ENCODE measurements around the gene IGFBP4. TPM values are rescaled to one million over a fixed set of nuclear protein-coding genes. Genes with fewer than 3 reads are reported as not detected.

IGFBP4 gene
- total and polyA plus RNA-seq, 10 donors = 49.3 to 537 (median 307) TPM

DNA sequence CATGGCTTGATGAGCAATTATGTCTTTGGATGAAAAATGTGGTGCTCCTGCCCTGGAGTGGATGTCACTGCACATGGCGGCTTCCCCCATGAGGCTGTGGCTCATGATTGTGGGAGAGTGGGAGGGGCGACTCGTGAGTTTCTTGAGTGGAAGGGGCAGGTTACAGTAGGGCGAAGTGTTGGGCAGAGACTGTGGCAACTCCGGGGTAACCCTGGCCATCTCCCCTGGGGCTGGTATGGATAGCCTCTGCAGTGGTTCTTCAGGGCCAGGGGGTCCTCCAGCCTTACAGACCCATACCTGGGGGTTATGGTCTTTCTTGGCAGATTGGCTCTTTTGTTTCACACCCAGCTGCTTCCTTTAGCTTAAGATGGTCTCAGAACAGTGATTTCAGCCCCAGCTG lies 59.5 kb downstream of the IGFBP4 start:
- H3K36me3 ChIP-seq = no peaks in the 10 kb centered on the region
- WGBS, 5 donors = 92 to 97% (median 92%) methylated on average over 5 of the region's 5 CpGs
- no peaks in the 10 kb centered on the region for H3K9me3 ChIP-seq
- intact Hi-C loops (cut with DNase I; ENCODE audit: low total_unique reads) = no loop called here
- H3K27me3 ChIP-seq (replicated peaks in 1 of 7) = peaks cover 0 to 20% (median 5%) of the 10 kb centered on the region in 7 donors
- DNase-seq = peak; percentile 33
- TF ChIP-seq POLR2AphosphoS5 (IDR thresholded peaks at IDR 0.05) = no peak
- TF ChIP-seq, protein P1, sequence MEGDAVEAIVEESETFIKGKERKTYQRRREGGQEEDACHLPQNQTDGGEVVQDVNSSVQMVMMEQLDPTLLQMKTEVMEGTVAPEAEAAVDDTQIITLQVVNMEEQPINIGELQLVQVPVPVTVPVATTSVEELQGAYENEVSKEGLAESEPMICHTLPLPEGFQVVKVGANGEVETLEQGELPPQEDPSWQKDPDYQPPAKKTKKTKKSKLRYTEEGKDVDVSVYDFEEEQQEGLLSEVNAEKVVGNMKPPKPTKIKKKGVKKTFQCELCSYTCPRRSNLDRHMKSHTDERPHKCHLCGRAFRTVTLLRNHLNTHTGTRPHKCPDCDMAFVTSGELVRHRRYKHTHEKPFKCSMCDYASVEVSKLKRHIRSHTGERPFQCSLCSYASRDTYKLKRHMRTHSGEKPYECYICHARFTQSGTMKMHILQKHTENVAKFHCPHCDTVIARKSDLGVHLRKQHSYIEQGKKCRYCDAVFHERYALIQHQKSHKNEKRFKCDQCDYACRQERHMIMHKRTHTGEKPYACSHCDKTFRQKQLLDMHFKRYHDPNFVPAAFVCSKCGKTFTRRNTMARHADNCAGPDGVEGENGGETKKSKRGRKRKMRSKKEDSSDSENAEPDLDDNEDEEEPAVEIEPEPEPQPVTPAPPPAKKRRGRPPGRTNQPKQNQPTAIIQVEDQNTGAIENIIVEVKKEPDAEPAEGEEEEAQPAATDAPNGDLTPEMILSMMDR (IDR thresholded peaks at IDR 0.05 in 8 of 11, conservative IDR thresholded peaks at IDR 0.05 in 3 of 11) = no peak
- no peak for TF ChIP-seq POLR2A (IDR thresholded peaks at IDR 0.05)
- H3K4me1 ChIP-seq = peaks cover 0 to 17% (median 11%) of the 10 kb centered on the region in 6 donors
- no peak overlapping the region for H3K27ac ChIP-seq
- H3K4me3 ChIP-seq = no peak overlapping the region

DNA sequence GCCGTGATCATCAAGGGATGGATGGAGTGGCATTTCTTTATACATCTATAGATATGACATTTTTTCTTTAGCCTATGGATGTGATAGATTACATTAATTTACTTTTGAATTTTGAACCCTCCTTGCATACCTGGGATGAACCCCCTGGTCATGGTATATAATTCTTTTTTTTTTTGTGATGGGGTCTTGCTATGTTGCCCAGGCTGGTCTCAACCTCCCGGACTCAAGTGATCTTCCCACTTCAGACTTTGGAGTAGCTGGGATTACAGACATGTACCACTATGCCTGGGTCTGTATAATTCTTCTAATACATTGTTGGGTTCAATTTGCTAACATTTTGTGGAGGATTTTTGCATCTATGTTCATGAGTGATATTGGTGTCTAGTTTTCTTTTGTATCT lies 59.9 kb downstream of the IGFBP4 start:
- intact Hi-C loops (cut with DNase I; ENCODE audit: low total_unique reads) = no loop called here
- TF ChIP-seq POLR2AphosphoS5 (IDR thresholded peaks at IDR 0.05) (no peak), POLR2A (IDR thresholded peaks at IDR 0.05) (no peak)
- TF ChIP-seq, protein P1 (IDR thresholded peaks at IDR 0.05 in 8 of 11, conservative IDR thresholded peaks at IDR 0.05 in 3 of 11) = no peak
- Histone ChIP-seq H3K9me3 (no peaks in the 10 kb centered on the region), H3K4me1 (peaks cover 0 to 17% (median 11%) of the 10 kb centered on the region in 6 donors), H3K27ac (no peak overlapping the region), H3K4me3 (no peak overlapping the region), H3K36me3 (no peaks in the 10 kb centered on the region), H3K27me3 (replicated peaks in 1 of 7) (peaks cover 0 to 20% (median 5%) of the 10 kb centered on the region in 7 donors)
- WGBS, 5 donors = 80 to 95% (median 88%) methylated on average over 2 of the region's 2 CpGs
- no peak for DNase-seq

DNA sequence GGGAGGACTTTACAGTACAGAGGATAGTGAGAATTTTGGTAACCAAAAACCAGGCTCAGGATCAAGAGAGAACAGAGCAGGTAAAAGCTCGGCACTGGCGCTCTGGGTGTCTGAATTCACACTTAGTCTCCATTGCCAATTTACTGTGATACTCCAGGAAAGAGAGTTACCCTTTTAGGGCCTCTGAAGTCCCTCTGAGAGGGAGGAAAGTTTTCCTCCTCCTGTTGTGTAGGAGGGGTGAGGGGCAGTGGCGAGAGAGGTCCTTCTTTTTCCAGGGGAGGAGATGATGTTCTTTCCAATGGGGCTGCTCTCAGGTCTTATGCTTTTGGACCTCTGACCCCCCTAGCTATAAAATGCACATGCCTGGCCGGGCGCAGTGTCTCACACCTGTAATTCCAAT lies 63.5 kb downstream of the IGFBP4 start:
- Histone ChIP-seq H3K4me3 (no peak overlapping the region), H3K27ac (no peak overlapping the region), H3K36me3 (no peaks in the 10 kb centered on the region), H3K9me3 (no peaks in the 10 kb centered on the region), H3K27me3 (replicated peaks in 1 of 7) (no peaks in the 10 kb centered on the region), H3K4me1 (no peaks in the 10 kb centered on the region)
- intact Hi-C loops (cut with DNase I; ENCODE audit: low total_unique reads) = no loop called here
- 86 to 92% (median 90%) methylated on average over 5 of the region's 5 CpGs for WGBS, 5 donors
- TF ChIP-seq POLR2AphosphoS5 (IDR thresholded peaks at IDR 0.05) (no peak), POLR2A (IDR thresholded peaks at IDR 0.05) (no peak)
- TF ChIP-seq, protein P1 (IDR thresholded peaks at IDR 0.05 in 8 of 11, conservative IDR thresholded peaks at IDR 0.05 in 3 of 11) = no peak
- peak; percentile 31 for DNase-seq

Other genes starting within 250 kb of the IGFBP4 start
- gene WIPF2, start 224.1 kb upstream of the IGFBP4 start, total RNA-seq = 10 to 100 TPM; 16.9 to 43.2 (median 29.7) TPM
- 10 to 100 TPM in 1 of 3 donors, 1 to 10 TPM in 2; 3.7 to 11.3 (median 4.7) TPM for gene WIPF2, start 224.1 kb upstream of the IGFBP4 start, polyA plus RNA-seq
- 10 to 100 TPM in 2 of 7 donors, 1 to 10 TPM in 5; 4.2 to 11.6 (median 5.7) TPM for gene CDC6, start 155.6 kb upstream of the IGFBP4 start, total RNA-seq
- gene CDC6, start 155.6 kb upstream of the IGFBP4 start, polyA plus RNA-seq = 1 to 10 TPM; 1.2 to 4.8 (median 4.1) TPM
- gene RARA, start 134.3 kb upstream of the IGFBP4 start, total RNA-seq = 10 to 100 TPM; 56.6 to 95.1 (median 71.2) TPM
- gene RARA, start 134.3 kb upstream of the IGFBP4 start, polyA plus RNA-seq = 10 to 100 TPM; 13.3 to 28.3 (median 14.8) TPM
- gene GJD3, start 78.7 kb upstream of the IGFBP4 start, total RNA-seq = 10 to 100 TPM in 4 of 7 donors, 1 to 10 TPM in 3; 7.3 to 15.0 (median 10.4) TPM
- 1 to 10 TPM in 1 of 3 donors, under 1 TPM in 2; 0.20 to 1.1 (median 0.33) TPM for gene GJD3, start 78.7 kb upstream of the IGFBP4 start, polyA plus RNA-seq
- 10 to 100 TPM in 5 of 7 donors, 1 to 10 TPM in 2; 5.5 to 37.5 (median 14.4) TPM for gene TOP2A, start 25.6 kb upstream of the IGFBP4 start, total RNA-seq
- gene TOP2A, start 25.6 kb upstream of the IGFBP4 start, polyA plus RNA-seq = 10 to 100 TPM in 1 of 3 donors, 1 to 10 TPM in 2; 5.8 to 27.5 (median 8.1) TPM
- 1 to 10 TPM in 1 of 7 donors, under 1 TPM in 5, not detected in 1; 0.14 to 1.3 (median 0.41) TPM for gene TNS4, start 58.2 kb downstream of the IGFBP4 start, total RNA-seq
- gene TNS4, start 58.2 kb downstream of the IGFBP4 start, polyA plus RNA-seq = under 1 TPM; 0.15 to 0.45 (median 0.21) TPM
- gene CCR7, start 122.0 kb downstream of the IGFBP4 start, total RNA-seq = 10 to 100 TPM; 31.9 to 77.4 (median 49.9) TPM
- 10 to 100 TPM; 29.0 to 79.1 (median 63.5) TPM for gene CCR7, start 122.0 kb downstream of the IGFBP4 start, polyA plus RNA-seq
- gene SMARCE1, start 204.4 kb downstream of the IGFBP4 start, total RNA-seq = 100 to 1,000 TPM in 4 of 7 donors, 10 to 100 TPM in 3; 76.3 to 126 (median 102) TPM
- gene SMARCE1, start 204.4 kb downstream of the IGFBP4 start, polyA plus RNA-seq = 10 to 100 TPM; 74.2 to 79.6 (median 79.1) TPM
- gene KRT222, start 221.7 kb downstream of the IGFBP4 start, total RNA-seq = 10 to 100 TPM in 2 of 7 donors, 1 to 10 TPM in 5; 3.4 to 13.7 (median 5.3) TPM
- 1 to 10 TPM; 2.2 to 6.2 (median 3.8) TPM for gene KRT222, start 221.7 kb downstream of the IGFBP4 start, polyA plus RNA-seq

All from spleen (tissue), 11 donors.